HG03045 (cell line): ENCODE data around the gene TRIM47.

Source experiments
- ATAC-seq: cut with Tn5 transposase; IDR thresholded peaks from one replicate; pipeline ENCODE4 v1.9.1; 2021; ENCODE audit warnings: mild to moderate bottlenecking, moderate library complexity; ENCODE audit not compliant: unreplicated experiment

TRIM47 gene

GRCh38 chr17:75847614-75848522 lies 30.5 kb downstream of the TRIM47 start:
- ATAC-seq = no peak

- ATAC-seq = no peak
Measured at GRCh38 chr17:75846692-75847613, 31.4 kb downstream of the TRIM47 start.

DNA sequence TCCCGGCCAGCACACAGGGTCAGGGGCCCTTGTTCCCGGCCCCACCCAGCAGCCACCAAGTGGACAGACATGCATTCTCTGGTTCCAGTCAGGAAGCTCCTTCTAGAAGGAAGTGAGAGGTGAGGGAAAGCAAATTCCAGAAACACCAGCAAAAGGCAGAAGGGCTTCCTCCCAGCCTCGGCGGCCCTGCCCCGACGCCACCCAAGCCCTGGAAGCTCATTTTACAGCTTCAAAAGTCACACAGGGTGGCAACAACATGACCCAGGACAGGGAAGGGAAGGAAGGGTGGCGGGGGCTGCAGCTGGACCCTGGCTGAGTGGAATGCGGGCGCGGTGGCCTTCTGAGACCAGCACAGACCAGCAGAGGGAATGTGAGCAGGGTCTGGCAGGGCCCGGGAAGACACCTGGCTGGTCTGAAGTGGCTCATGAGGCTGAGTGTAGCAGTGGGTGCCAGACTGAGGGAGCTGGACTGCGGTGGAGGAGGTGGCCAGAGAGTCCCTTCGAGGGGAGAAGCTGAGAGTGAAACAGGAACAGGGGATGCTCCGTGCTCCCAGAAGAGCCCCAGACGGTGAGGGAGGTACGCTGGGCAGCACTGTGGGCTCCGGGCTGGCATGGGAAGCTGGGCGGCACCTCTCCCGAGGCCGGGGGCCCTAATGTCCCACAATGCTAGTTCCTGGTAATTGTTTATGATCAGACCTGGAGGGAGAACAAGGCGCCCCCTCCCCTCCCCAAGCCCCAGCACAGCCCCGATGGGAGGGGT lies 32.3 kb downstream of the TRIM47 start:
- no peak for ATAC-seq

- ATAC-seq = peak; percentile 61
Measured at GRCh38 chr17:75845058-75845711, 33.2 kb downstream of the TRIM47 start.

GRCh38 chr17:75844530-75845057 lies 33.8 kb downstream of the TRIM47 start:
- ATAC-seq = peak; percentile 10

- ATAC-seq = peak; percentile 20
Measured at GRCh38 chr17:75843577-75844529, 34.5 kb downstream of the TRIM47 start, which contains the start of gene UNC13D. UNC13D (minus strand) TSS chr17:75844404; CDS start chr17:75844337, 67 bp downstream.

- ATAC-seq = no peak
Measured at GRCh38 chr17:75842963-75843576, 35.3 kb downstream of the TRIM47 start.

DNA sequence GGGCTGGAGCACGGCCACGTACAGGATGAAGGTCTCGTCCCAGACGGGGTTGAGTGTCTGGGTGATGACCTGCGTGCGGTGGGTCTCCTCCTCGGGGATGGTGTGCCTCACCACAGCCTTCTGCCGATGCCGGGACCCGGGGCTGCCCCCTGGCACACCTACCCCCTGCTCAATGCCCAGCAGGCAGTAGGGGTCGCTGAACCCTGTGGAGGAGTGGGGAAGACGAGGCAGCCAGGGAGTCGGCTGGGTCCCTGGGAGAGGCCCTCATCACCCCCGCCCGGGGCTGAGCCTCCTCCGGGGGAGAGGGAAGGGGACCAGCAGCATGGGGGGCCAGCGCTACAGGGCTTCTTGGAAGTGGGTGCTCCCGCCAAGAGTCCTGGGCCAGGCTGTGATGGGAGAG lies 36.0 kb downstream of the TRIM47 start:
- no peak for ATAC-seq

GRCh38 chr17:75840799-75841164 lies 37.6 kb downstream of the TRIM47 start:
- no peak for ATAC-seq

DNA sequence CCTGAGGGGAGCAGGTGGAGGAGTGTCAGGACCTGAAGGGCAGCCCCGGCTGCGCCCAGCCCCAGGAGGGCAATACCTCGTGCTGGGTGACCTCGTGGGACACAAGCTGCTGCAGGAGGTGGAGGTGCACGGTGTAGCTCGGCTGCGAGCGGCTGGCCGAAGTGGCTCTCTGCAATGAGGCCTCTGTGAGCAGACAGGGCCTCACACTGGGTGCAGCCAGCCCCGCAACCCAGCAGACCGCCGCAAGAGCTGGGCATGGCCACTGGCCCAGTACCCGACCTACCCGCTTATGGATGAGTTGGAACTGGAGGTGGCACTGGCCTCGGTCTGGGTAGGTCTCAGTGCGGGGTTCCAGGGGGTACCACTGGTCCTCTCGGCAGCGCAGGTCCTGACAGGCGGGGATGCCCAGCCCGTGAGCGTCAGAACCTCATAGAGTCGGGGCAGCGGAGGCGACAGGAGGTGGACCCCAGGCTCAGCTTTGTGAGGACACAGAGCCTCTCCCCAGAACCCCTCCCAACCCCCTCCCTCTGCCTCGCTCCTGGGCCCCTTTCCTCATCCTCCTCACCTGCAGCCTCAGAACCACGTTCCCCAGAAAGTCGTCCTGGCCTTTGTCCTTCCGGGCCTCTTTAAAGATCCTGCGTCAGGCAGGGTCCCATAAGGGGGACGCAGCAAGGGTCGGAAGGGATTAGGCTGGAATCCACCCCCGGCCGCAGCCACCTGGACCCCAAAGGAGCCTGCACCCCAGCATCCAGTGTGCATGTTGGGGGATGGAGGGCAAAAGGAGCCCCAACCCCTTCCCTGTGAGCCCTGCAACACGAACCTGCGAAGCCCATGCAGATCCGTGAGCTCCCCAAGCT lies 38.2 kb downstream of the TRIM47 start:
- no peak for ATAC-seq

DNA sequence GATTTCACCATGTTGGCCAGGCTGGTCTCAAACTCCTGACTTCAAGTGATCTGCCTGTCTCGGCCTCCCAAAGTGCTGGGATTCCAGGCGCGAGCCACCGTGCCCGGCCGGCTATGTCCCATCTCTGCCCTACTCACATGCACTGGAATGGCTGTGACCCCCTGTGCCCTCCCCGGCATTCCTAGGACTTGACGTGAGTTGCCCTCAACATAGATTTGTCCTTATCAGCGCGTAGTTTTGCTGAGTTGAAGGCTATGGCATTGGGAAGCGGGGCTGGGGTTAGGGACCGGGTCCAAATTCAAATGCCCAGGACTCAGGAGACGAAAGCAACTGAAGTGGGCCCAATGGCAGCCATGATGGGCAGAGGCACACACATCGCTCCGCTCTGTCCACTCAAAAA lies 40.0 kb downstream of the TRIM47 start:
- no peak for ATAC-seq

GRCh38 chr17:75837899-75838298 lies 40.5 kb downstream of the TRIM47 start:
- no peak for ATAC-seq

DNA sequence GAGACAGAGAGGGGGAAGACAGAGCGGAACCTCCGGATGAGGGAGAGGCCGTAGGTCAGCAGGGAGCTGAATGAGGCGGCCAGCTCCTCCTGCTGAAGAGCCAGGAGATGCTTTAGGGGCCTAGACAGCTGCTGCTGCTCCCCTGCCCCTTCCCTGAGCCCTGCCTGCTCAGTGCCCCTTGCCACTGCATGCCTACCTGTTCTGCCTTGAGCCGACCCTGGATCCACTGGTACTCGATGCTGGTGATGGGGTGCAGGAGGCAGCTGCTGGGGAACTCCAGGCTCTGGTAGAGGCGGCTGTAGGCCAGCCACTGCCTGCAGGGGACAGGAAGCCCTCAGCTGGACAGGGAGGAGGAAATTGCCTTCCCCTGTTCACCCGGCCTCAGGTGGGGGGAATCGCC lies 41.8 kb downstream of the TRIM47 start:
- no peak for ATAC-seq

- no peak for ATAC-seq
Measured at GRCh38 chr17:75835654-75835987, 42.8 kb downstream of the TRIM47 start.

GRCh38 chr17:75834928-75835653 lies 43.3 kb downstream of the TRIM47 start:
- no peak for ATAC-seq

DNA sequence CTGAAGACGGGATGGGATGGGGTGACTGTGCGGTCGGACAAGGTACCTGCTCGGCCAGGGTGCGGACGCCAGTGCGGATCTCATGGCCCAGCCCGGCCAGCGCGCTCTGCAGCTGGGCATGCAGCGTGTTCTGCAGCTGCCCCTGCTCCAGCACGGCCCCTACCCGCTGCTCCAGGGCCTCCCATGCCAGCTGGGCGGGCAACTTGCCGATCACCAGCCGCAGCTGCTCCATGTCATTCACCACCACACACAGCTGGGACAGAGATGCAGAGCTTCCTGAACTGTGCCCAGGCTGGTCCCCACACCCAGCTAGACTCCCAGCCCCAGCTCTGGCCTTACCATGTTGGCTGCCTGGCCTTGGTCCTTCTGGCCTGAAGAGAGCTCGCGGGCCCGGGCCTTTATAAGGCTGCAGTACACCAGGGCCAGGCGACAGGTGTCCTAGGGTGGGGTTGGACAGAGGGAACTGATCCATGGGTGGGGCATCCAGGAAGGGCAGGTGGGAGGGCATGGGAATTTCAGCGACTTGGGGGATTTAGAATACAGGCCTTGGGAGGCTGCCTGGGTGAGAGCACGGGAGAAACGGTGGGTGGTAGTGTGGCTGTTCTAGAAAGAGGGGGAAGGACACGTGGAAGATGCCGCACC lies 44.0 kb downstream of the TRIM47 start:
- no peak for ATAC-seq
